Stimulated activated naive CD4-positive, alpha-beta T cell (primary cell): ENCODE measurements around the gene HMGCLL1.

Experiments used
- DNase-seq, 6 experiments: peaks; one replicate each; lab custom pipeline; 2025; lab: John Stamatoyannopoulos, UW

HMGCLL1 gene

DNA sequence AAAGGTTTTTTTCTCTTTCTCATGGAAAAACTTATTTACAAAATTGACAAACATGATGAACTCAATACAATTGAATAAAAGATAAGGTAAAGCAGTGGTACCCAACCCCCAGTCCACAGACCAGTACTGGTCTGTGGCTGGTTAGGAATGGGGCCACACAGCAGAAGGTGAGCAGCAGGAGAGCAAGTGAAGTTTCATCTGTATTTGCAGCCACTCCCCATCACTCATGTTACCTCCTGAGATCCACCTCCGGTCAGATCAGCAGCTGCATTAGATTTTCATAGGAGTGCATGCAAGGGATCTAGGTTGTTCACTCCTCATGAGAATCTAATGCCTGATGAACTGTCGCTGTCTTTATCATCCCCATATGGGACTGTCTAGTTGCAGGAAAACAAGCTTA is 47.5 kb downstream of the HMGCLL1 start:
- no peak for DNase-seq

DNA sequence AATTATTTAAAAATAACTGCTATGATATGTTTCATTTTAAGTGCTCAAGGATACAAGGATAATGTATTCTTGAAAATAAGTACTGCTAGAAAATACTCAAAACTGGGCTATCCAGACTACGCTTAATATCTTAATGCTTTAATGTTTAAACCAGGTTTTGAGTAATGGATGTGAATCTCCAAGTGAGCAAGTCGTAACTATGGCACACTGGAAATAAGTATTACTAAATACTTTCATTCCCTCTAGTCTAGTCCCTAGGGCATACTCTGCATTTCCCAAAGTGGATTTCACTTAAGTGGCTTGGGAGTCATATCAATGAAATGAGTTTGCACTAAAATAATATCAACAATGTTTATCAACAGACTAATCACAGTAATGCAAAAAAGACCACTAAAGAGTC is 48.1 kb downstream of the HMGCLL1 start:
- DNase-seq = no peak

DNA sequence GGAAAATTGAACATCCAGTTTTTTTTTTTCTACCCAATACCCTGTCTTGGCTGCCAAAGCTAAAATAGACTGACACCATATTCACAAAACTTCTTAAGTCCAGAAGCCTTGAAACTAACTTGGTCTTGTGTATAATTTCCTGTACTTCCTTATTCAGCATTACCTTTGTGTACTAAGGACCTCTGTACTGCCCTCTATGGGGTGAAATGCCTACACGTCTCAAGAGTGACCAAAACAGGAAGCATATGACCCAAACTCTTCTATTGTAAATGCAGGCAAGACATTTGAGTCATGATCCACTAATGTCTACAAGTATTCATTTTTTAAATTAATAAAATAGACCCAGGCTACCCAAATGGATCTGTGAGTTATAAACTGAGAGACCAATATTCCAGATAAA is 50.4 kb downstream of the HMGCLL1 start:
- no peak for DNase-seq

DNA sequence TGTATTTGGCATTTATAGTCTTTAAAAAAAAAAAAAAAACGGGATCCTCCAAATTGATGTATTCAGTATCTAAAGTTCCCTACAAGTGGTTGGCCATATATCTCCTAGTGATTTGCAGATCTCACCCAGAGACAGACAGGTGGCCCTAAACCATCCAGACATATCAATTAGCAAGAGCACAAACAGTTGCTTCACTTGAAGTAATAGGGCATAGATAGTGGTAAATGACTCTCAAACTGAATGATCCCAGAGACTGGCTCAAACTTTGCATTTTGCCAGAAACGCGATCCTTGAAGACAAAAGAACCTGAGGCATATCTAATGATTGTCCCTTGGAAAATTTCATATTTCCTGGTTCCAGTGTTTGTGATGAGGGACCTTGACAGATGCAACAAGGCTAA is 54.6 kb downstream of the HMGCLL1 start:
- DNase-seq = no peak

DNA sequence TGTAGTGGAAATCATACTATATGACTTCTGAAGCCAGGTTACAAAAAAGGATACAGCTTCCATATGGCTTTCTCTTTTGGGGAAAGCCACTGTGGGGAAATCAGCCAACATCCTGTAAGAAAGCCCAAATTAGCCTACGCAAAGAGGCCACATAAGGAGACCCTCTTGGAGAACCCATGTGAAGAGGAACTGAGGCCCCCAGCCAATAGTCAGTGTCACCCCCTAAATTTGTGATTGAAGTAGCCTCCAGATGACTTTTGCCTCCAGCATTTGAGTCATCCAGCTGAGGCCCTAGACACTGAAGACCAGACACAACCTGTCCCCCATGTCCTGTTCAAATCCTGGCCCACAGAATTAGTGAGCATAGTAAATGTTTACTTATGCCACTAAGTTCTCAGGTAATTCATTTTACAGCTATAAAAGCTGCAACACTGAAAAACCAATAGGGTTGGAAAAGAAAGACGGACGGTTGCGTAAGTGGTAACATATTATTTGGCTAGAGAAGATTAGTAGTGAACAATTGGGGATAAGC is 60.4 kb downstream of the HMGCLL1 start:
- no peak for DNase-seq

DNA sequence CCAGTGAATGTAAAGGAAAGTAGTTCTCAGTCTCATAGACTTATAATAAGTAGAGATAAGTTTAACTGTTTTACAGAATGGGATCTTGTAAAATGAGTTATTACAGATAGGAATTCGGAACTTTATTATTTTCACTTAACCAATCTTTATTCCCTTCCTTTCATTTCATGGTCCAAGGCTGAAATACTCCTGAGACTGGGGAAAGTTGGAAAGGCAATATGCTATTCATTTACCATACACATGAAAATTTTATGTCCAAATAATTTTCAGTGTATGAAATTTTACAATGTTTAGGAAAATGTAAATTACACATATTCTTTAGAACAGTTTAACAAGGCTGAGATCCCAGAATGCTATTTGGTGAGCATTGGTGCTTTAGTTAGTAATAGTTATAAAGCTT is 62.3 kb downstream of the HMGCLL1 start:
- DNase-seq = no peak

DNA sequence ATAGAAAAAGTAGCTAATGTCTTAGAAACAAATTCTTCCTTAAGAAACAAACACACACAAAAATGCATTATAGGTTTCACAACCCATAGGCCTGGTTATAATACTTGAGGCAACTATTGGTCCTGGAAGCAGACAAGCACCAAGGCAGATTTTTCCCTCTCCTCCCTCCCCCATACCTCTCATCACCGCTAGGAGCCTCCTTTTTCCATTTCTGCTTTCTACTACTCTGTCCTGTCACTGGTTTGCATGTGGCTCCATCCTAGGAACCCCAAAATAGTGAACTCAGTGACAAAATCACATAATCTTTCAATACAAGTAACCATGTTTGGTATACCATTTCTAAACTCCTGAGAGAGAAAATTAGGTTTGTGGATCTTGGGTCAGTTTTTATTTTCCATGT is 66.1 kb downstream of the HMGCLL1 start:
- DNase-seq = no peak

DNA sequence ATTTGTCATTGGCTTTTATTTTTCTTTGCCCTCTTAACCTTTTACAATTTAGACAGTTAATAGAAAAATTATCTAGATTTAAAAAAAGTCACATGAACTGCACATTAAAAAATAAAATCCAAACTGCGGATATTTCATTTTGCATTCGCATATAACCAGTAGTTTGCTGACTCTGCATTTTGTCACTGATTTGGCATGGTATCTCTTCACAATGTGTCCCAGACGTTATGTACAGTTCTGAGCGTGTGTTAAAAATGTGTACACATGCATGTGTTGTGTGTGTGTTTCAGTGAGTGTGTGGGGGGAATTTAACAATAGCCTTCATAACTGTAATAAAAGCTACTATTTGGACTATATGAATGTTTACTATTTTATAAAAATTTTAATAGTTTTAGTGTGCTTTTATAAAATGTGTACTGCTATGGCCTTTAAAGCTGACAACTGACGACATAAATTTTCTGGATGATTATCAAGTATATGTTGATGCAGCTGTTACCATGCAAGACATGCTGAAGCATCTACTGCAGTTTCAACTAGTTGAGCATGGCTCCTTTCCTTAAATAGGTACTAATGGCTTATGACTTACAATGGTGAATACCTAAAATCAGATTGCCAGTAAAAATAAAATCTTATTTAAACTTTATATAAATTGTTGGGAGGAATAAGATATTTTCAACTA is 67.7 kb downstream of the HMGCLL1 start:
- no peak for DNase-seq

DNA sequence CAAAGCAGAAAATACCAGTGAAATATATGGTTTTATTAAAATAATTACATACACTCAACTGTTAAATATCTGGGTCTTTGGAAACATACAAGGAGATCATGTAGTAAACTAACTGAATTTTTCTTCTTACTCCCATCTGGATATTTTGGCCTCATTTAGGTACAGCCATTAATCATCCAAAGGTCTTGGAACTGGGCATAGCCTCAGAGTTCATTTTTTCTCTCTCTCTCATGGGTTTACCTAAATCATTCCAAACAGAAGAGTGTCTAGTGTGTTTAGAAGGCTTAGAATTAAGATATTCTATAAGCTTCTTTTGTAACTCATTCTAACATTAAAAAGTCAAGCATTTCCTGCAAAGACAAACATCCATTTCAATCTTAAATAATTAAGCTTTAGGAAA is 79.4 kb downstream of the HMGCLL1 start:
- no peak for DNase-seq

DNA sequence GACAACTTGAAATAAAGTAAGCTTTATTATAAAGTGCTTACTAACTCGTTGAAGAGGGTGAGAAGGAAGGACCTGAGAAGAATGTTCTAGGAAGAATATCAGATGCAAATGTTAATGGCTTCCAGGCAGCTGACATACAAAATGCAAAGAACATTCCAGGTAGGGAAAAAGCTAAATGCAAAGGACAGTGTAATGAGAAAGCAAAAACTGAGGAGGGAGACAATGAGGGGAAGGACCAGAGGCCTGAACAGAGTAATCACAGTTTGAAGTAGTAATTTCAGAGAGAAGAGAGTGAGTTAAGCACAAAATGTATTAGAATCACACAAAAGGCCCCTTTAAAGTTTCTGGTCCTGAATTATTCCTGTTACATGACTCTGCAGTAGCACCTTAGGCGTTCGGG is 81.3 kb downstream of the HMGCLL1 start:
- DNase-seq = no peak

DNA sequence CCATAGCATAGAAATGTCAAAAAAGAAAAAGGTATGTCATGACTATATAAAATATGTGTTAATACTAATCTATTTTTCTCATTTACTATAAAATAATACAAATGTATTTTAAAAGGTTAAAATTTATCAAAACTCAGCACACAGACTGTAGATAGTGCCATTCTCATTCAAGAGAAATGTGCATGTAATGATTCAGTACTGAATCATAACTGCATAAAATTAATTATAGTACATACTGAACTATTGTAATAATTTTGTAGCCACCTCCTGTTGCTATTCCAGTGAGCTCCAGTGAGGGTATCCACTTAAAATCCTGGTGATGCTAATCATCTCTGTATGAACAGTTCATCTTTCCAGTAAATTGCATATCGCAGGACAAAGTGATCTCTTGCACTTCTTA is 82.8 kb downstream of the HMGCLL1 start:
- DNase-seq = no peak

DNA sequence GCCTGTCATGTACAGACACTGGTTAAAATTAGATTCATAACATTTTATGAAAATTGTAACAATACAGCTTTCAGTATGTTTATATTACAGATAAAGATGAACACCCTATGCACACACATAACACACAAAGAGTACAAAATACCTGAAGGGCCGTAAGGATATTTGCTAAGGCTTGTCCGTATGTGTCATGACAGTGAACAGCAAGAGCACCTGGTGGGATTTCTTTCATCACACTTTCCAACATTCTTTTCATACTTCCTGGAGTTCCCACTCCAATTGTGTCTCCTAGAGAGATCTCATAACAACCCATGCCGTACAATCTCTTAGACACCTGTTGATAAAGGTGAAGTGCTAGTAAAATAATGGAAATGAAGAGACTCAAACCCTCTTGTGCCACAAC is 83.7 kb downstream of the HMGCLL1 start:
- no peak for DNase-seq

DNA sequence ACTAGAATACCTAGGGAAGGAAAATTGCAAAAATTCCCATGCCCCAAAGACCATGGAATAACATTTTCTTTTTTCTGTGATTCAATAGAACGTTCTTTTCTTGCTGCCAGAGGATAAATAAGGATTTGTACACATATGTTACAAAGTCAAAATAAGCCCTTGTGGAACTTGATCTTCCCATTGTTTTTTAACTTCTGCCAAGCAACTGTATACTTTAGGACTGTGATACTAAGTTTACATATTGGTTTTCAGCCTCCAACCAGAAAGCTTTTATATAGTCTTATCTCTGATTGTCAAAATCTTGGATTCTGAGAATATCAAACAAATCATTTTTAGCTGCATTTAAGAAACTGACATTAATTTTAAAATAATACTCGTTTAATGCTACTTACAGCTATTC is 84.6 kb downstream of the HMGCLL1 start:
- DNase-seq = no peak

DNA sequence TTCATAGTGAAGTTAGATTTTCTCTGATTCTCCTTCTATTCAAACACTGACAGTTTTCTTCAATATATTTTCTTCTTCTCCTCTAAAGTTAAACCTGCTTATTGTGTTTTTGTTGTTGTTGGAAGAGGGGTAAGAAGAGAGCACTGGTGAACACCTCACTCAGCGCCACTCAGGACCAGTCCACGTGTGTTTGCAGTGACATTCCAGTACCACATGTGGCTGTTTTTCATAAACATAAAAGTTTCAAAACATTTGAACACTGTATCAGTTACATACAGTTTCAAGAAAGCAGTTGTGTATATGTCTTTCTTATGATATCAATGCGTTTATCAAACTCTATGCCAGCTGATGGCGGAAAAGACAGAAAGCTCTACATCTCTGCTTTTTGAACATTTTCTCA is 86.7 kb downstream of the HMGCLL1 start:
- no peak for DNase-seq

DNA sequence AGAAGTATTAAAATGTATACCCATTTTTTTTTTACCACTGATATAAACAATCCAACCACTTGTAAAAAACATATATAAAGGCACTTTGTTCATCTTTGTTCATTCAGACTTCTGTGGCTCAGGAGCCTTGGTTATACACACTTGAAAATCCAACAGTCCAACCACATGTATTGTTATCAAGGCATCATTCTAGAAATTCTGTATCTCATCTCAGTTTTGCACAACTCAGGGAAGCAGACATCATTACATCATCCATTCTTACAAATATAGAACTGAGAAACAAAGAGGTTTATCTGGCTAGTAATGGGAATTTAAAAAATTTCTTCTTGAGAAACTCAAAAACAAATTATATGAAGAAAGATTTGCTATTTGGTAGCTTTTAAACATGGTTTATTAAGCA is 88.1 kb downstream of the HMGCLL1 start:
- no peak for DNase-seq

DNA sequence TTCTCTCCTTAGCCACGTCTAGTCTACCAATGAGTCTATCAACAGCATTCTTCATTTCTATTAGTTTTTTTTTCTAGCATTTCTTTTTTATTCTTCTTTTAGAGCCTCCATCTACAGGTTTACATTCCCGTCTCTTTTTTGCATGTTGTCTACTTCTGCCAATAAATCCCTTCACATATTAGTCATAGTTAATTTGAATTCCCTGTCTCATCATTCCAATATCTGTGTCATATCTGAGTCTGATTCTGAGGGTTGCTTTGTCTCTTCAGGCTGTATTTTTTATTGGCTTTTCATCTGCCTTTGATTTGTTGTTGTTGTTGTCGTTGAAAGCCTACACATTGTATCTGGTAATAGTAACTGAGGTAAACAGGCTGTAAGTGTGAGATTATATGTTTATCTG is 104.6 kb downstream of the HMGCLL1 start:
- no peak for DNase-seq

DNA sequence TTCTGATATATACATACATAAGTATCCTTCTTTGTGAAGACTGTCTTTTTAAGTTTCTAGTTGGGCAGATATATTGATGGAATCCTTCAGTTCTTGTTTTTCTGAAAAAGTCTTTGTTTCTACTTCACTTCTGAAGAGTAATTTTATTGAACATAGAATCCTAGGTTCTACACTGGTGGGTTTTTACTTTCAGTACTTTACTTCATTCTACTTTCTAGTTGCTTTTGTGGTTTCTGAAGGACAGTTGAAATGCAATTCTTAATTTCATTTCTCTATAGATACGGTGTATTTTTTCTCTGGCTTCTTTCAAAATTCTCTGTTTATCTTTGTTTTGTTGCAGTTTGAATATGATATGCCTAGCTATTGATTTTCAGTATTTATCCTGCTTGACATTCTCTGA is 105.3 kb downstream of the HMGCLL1 start:
- no peak for DNase-seq

DNA sequence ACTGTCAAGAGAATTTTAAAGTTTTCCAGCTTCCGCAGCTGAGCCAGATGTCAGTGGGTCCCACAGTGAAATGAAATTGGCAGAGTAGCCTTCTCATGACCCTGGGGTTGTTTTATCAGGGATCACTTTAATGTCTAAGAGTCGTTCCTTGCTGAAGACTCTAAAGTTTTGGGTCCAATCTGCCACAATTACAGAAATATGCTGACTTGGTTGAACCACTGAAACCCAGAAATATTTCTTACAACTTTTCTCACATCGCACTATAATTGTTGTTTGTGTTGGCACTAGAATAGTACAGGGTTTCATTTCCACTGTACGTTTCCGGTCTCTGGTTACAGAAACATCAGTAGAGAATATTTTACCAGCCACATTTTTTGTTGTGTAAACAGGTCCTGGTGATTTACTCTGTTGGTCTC is 109.0 kb downstream of the HMGCLL1 start:
- no peak for DNase-seq

DNA sequence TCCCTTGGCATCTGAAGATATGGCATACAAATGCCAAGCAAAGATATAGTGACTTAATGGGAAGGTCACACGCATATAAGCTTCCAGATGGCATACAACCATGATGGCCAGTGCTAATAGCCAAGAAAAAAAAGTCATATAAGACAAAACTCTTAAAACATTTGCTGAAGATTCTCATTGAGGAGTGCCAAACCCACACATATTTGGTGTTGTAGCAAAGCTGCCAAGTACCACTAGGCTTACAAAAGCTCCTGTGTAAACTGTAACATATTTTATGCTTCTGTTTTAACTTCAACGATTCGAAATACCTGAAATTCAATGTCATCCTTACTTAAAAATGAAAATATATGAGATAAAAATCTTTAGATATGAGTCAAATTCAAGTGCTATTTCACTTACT is 123.0 kb downstream of the HMGCLL1 start:
- DNase-seq = no peak

DNA sequence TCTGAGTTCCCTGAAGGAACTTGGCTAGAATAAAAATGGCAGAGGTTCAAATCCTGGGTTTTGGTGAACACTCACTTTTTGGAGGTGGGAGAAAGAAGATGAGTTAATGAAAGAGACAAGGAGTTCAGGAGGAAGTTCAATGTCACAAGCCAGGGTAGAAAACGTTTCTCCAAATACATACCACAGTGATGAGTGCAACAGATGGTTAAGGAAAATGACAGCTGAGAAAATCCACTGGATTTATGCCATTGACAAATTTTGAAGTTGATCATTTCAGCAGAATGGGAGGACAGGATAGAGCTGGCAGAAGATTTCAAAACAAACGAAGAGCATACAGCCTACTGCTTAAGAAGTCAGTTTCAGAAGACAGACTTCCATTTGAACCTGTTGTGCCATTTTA is 129.0 kb downstream of the HMGCLL1 start:
- DNase-seq = no peak

DNA sequence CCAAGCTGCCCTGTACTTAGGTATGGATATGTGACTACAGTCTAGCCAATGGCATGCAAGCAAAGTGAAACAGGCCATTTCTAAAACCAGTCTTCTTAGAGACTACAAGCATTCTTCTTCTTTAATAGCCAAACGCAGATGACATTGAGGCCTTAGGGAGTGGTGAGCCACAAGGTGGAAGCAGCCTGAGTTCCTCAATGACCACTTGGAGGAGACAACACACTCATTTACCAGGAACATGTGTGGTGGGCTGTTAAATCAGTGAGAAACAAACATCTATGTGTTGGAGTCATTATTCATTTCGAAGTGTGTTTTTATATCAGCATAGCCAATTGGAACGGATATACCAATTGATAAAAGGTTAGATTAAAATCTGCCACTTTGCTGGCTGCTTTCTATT is 129.8 kb downstream of the HMGCLL1 start:
- DNase-seq = no peak

DNA sequence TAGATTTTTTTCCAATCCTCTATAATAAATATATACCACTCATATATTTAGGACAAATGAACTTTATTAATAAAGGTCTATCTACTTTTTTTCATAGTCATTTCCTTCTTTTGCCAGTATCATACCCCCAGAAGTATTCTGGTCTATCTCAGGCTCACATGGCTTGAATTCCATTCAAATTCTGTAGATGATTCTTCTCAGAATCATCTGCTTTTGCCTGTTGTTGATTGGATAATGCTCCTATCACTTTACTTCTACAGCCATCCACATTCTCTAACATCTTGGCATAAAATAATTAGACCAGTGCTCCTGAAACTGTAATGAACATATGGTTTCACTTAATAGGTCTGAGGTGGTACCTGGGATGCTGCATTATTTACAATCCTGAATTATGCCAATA is 130.5 kb downstream of the HMGCLL1 start:
- DNase-seq = no peak

DNA sequence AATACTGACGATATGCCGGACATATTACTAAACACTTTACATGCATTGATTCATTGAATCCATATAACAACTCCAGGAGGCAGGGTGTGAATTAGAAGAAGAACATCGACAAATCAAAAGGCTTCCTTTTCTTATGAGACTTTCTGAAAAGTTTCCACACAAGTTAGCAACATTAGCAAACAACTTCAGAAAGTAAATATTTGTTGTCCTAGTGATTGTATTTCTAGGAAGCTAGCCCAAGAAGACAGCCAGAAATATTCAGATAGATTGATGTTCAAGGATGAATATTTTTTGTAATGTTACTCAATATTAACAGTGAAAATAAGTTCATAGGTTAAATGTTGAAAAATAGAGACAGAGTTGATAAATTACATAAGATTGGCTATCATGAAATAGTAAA is 131.1 kb downstream of the HMGCLL1 start:
- no peak for DNase-seq

DNA sequence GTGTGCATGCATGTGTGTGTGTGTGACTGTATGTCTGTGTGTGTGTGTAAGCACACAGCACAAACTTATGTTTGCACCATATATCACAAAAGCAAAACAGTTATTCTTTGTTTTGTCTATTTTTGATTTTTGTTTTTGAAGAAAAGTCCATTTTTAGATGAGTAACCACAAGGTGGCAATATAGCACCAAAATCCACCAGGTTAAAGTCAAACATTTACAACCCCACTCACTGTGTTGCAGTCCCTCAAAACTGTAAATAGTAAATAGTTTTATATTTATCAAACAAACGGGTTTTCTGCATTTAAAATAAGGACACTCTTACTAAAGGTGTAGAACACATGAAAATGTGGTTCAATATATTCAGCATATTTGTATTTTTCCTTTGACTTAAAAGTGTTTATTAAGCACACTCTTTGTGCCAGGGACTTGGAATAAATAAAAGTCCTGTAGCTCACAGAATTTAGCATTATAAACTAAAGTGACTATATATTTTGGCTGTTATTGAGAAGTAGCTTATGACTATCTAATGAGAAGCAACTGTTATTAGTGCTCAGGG is 133.3 kb downstream of the HMGCLL1 start:
- DNase-seq = no peak
